GM10266 (cell line): ENCODE results near the gene PDCD2.
"Not testable (repeated sequence)": the region's sequence is repeated elsewhere in the genome, so short reads cannot be mapped to it uniquely, and the experiment has no call there.

Experiments used
- DNase-seq: peaks from one replicate; pipeline ENCODE4 v3.0.0; 2012; ENCODE audit errors: extremely low spot score
- TF ChIP-seq, protein P1 (sequence below): IDR thresholded peaks from 2 replicates; pipeline ENCODE4 v1.5.1; 2012; ENCODE audit warnings: mild to moderate bottlenecking, low read depth; ENCODE audit not compliant: control insufficient read depth, insufficient read depth; ENCODE audit errors: missing control alignments

PDCD2 gene

DNA sequence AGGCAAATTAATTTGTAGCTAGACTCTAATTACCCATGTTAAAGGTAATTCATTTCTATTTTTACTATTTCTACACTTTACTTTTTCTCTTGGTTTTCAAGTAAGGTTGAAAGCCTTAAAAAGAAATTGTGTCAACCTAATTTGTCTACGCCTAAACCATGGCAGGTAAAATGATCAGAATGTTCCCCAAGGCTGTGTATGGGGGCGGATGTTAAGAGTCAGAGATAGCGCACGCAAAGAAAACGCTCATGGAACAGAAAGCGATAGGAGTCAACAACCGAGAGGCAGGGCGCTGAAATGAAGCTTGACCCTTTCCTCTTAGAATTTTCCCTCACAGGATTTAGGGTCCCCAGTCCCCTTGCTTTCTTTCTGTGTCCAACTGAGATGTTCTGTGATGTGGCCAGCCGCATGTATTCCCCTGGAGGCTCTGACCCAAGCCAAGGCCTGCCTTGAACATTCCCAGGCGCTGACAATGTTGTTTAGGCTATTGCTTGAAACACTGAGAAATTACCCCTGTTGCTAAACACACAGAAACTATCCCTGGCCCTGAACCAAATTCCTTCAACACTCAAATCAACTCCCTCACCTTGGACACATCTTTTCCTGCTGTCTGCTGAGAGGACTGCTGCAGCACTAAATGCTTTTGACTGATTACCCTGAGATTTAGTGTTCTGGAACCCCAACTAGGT is 42.3 kb downstream of the PDCD2 start:
- DNase-seq = no peak
- TF ChIP-seq, protein P1, sequence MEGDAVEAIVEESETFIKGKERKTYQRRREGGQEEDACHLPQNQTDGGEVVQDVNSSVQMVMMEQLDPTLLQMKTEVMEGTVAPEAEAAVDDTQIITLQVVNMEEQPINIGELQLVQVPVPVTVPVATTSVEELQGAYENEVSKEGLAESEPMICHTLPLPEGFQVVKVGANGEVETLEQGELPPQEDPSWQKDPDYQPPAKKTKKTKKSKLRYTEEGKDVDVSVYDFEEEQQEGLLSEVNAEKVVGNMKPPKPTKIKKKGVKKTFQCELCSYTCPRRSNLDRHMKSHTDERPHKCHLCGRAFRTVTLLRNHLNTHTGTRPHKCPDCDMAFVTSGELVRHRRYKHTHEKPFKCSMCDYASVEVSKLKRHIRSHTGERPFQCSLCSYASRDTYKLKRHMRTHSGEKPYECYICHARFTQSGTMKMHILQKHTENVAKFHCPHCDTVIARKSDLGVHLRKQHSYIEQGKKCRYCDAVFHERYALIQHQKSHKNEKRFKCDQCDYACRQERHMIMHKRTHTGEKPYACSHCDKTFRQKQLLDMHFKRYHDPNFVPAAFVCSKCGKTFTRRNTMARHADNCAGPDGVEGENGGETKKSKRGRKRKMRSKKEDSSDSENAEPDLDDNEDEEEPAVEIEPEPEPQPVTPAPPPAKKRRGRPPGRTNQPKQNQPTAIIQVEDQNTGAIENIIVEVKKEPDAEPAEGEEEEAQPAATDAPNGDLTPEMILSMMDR = no peak

DNA sequence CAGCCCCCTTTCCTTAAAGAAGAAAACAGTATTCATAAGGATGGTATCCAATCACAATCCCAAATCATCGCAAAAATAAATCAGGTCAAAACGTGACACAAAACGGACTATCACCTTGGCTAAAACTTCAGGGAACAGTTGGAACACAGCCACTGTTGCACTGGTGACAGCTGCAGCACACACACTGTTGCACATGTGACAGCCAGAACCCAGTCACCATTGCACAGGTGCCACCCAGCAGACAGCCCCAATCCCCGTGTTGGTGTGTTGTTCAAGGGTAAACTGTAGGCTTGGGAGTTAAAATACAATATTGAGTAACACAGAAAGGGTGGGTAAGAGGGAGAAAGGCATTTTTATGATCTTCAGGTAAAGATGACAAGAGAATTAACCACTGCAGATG is 47.1 kb downstream of the PDCD2 start:
- no peak for DNase-seq

DNA sequence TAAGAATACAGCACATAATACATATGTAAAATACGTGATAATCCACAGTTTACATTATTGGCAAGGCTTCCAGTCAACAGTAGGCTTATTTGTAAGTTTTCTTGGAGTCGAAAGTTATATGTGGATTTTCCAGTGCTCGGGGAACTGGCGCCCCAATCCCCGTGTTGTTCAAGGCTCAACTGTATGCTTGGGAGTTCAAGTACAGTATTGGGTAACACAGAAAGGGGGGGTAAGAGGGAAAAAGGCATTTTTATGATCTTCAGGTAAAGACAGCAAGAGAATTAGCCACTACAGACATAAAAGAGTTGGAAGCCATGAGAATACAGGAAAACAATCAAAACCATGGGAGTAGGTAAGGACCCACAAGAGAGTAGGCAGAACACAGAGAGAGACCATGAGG is 47.8 kb downstream of the PDCD2 start:
- TF ChIP-seq, protein P1 = no peak
- DNase-seq = no peak

More for the DNA sequence above, 47.1 kb downstream of the PDCD2 start:
- TF ChIP-seq, protein P1 = no peak

DNA sequence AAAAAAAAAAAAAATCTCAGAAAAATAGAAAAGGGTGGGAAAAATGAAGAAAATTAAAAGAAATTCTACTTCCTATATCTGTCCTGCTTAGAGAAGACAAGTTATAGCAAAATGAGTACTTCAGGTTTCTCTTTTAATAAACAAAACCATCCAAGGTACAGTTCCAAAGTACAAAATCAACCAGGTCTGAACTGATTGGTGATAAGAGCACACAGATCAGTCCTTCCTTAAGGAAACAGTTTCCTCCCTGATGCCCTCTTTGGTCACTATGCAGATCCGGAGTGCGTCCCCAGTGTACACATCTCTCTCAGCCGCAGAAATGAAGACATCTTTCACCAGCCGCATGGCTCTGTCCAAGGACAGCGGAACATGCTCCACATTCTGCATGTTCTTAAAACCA is 49.4 kb downstream of the PDCD2 start:
- TF ChIP-seq, protein P1 = no peak
- no peak for DNase-seq

DNA sequence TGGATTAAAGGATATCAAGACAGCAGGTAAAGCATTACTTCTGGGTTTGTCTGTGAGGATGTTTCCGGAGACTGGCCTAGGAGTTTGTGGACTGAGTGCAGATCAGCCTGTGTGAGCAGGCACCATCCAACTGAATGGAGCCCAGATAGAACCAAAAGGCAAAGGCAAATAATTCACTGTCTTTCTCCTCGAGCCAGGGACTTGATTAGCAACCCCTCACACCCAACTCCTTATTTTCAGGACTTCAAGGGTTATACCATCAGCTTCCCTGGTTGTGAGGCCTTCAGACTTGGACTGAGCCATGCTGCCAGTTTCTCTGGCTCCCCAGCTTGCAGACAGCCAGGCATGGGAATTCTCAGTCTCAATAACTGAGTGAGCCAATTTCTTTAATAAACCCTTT is 50.6 kb downstream of the PDCD2 start:
- DNase-seq = no peak

DNA sequence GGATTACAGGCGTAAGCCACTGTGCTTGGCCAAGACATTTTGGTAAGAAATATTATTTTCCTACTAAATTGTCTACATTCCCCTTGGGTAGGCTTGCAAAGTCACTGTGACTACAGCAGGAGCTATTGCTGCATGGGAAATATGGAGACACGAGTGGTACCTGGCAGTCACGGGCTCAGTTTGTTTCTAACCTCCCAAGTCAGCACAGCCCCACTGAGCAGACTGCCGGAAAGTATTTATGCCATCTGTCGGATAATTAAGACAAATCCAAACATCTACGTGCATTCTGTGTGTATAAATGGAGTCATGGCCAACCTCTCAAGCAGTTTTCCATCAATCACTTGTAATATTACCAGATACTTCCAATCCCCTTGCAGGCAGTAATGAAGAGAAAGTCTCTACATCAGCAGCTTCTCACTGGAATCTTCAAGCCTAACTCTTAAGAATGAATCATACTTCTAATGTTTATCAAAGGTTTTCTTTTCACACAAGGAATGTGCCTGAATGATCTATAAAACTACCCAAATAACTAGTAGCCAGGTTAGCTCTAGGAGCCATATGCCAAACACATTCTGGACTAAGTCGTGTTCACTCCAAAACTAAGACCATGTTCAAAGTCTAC is 51.5 kb downstream of the PDCD2 start:
- DNase-seq = no peak

More for the DNA sequence above, 50.6 kb downstream of the PDCD2 start:
- TF ChIP-seq, protein P1 = no peak

DNA sequence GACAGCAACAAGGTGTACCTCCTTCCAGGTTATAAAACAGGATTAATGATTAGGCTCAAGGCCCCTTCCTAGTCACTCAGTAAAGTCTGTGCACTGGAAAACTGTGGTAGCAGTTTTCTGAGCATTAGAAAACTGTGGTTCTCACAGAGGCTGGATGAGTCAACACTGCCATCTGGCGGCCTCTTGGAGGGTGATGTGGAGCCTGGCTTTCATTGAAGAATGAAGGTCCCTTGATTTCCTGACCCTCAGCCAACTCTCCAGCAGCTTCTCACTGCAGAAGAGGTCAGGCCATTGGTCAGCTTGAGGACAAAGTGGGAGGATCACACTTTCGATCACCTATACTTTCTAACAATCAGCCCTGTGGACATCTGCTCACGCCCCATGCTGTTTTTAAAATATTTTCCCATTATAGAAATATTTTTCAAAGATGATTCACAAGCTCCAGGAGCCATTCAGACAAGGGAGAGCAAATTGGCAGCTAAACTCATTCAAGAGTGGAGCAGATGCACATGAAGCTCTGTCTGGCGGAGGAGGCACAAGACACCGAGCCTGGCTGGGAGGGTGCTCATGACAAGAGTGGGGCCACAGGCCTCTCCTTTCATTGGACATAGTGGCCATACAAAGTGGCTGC is 54.5 kb downstream of the PDCD2 start:
- DNase-seq = peak; percentile 62
- TF ChIP-seq, protein P1 = peak; percentile 89

More for the DNA sequence above, 51.5 kb downstream of the PDCD2 start:
- TF ChIP-seq, protein P1 = no peak

DNA sequence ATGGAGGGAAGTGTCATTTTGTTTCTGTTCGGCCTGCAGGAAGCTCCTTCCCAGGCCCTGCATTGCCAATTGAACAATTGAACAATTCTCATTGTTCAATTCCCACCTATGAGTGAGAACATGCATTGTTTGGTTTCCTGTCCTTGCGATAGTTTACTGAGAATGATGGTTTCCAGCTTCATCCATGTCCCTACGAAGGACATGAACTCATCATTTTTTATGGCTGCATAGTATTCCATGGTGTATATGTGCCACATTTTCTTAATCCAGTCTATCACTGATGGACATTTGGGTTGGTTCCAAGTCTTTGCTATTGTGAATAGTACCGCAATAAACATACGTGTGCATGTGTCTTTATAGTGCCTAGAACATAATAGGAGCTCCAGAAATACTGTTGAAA is 56.4 kb downstream of the PDCD2 start:
- DNase-seq = not testable (repeated sequence)
